ENCODE data around the gene NID2.

Gene NID2

DNA sequence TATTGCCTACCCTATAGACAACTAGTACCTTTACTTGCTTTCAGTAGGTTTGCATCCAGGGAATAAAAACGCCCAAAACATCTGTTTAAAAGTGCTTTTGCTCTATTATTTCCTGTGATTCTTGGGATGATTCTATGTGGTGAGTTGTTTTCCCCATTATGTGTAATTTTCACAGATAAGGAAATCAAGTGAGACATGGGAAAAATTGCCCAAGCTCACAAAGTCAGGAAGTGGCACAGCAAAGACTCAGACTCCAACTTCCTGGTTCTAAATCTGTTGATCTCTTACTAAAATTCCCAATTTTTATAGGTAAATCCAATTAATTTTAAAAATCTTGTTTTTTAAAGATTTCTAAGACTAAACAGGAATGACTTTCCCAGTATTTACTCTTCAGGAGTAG is 39.0 kb downstream of the NID2 start:
- in situ Hi-C loops (cut with MboI; ENCODE audit: low sequenced_read_pairs) = no loop called here

GRCh38 chr14:52026901-52027300 is 42.0 kb downstream of the NID2 start:
- in situ Hi-C loops (cut with MboI; ENCODE audit: low sequenced_read_pairs) = no loop called here

GRCh38 chr14:52026017-52026660 is 42.7 kb downstream of the NID2 start:
- in situ Hi-C loops (cut with MboI; ENCODE audit: low sequenced_read_pairs) = no loop called here

DNA sequence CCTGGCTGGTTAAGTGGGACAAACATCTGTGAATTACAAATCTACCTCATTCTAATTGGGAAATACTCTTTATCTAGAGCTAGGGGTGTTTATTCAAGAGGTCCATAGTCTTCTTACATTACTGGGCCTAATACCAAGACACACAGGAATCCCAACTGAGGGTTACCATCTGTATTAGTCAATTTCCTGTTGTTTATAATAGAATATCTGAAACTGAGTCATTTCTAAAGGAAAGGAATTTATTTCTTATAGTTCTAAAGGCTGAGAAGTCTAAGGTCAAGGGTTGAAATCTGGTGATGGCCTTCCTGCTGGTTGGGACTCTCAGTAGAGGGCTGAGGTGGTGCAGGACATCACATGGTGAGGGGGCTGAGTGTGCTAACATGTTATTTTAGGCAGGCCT is 43.5 kb downstream of the NID2 start:
- in situ Hi-C loops (cut with MboI; ENCODE audit: low sequenced_read_pairs) = no loop called here

DNA sequence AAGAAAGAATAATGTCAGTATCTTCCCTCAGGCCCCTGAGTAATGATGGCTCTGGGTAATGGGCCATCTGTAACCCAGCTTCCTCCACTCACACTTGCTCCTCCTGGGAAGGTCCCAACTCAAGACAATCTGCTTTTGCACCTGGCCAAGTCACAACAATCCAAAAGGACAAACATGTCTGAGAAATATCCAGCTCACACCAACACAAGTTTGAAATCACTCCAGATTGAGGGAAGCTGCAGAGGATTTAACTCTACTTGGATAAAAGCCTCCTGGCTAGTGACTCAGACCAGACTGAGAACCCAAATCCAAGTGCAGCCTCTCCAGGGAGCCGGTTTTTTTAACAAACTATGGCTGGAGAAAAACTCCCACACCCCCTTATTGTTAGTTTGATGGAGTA is 45.3 kb downstream of the NID2 start:
- in situ Hi-C loops (cut with MboI; ENCODE audit: low sequenced_read_pairs) = no loop called here

- in situ Hi-C loops (cut with MboI; ENCODE audit: low sequenced_read_pairs) = no loop called here
Observed at GRCh38 chr14:52021957-52022600, 46.8 kb downstream of the NID2 start.

- in situ Hi-C loops (cut with MboI; ENCODE audit: low sequenced_read_pairs) = no loop called here
Observed at GRCh38 chr14:52020866-52021717, 47.8 kb downstream of the NID2 start.

DNA sequence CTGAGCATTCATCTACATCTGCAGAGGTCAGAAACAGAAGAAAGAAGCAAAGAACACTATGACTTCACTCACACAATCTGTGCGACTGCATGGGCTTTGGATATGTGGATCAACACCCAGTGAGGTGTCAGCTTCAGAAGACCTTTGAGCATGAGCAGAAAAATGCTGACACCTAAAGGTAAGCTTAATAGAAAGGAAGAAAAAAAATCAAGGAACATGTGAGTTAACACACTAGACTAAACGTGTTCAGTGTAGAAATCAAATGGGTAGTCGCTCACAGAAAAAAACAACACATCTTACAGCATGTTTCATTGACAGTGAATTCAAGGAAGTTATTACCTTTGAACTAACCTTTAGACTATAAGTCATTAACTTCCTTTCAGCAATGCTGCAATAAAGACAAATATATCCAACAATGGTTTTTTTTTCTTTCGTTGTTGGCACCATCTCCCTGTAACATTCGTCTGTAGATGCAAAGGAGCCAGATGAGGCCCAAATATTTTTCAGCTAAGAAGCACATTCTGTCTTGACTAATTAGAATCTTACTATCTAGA is 48.6 kb downstream of the NID2 start:
- in situ Hi-C loops (cut with MboI; ENCODE audit: low sequenced_read_pairs) = no loop called here

DNA sequence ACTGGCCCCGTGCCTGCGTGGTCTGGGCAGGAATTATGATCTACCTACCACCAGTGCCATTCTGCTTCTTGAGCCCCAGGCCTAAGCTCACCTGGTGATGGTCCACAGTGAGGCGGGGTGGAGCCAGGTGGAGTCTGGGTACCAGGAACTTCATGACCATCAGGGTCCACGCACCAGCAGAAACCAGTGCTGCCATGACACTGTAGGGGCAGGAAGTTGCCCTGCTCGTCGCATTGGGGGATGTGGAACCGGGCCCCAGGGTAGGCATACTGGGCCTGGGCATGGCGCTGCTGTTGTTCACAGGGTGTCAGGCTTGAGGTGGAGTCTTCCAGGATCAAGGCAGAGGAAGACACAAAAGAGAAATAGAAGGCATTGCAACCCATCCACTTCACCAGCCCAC is 49.9 kb downstream of the NID2 start:
- in situ Hi-C loops (cut with MboI; ENCODE audit: low sequenced_read_pairs) = no loop called here

DNA sequence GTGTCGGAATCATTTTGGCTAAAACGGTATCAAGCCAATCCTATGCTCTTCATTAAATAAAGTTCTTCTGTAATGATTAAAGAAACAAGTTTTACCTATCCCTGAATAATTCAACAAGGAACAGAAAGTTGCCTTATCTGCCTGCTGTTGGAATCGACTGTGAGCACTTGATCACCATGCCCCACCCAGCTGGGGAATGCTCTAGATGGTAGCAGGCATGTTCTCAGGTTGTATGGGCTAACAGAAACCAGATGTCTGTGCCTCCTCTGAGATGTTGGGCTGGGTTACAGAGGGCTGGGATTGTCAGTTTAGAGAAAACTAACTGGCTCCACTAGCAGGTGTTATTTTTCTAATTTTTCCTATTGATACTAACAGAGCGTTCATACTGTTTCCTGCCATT is 50.6 kb downstream of the NID2 start:
- in situ Hi-C loops (cut with MboI; ENCODE audit: low sequenced_read_pairs) = no loop called here

- in situ Hi-C loops (cut with MboI; ENCODE audit: low sequenced_read_pairs) = no loop called here
Observed at GRCh38 chr14:52015411-52016030, 53.3 kb downstream of the NID2 start.

GRCh38 chr14:52014601-52015267 is 54.1 kb downstream of the NID2 start:
- in situ Hi-C loops (cut with MboI; ENCODE audit: low sequenced_read_pairs) = no loop called here

- in situ Hi-C loops (cut with MboI; ENCODE audit: low sequenced_read_pairs) = no loop called here
Observed at GRCh38 chr14:52013984-52014600, 54.8 kb downstream of the NID2 start.

GRCh38 chr14:52012635-52013034 is 56.2 kb downstream of the NID2 start:
- in situ Hi-C loops (cut with MboI; ENCODE audit: low sequenced_read_pairs) = no loop called here

- in situ Hi-C loops (cut with MboI; ENCODE audit: low sequenced_read_pairs) = no loop called here
Observed at GRCh38 chr14:52011523-52011922, 57.3 kb downstream of the NID2 start.

DNA sequence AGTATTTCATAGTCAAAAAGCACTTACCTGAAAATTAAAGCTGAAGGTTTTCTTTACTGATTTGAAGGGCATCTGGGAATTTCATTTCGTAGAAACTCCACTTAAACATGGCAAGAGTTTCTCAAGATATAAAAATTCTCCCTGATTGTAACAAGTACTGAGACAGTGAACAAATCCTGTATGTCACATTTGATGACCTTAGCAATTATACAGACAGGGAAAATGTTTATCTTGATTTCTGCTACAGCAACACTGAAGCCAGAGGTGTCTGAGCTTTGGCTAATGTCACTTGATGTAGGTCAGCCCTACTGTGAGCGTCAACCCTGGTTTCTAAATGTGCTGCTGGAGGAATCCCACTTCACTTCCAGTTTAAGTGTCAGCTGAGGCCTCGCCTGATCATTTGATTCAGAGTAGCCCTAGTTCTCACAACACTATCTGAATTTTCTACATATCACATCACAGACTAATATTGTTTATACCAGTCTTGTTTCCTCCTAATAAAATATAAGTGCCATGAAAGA is 58.6 kb downstream of the NID2 start:
- in situ Hi-C loops (cut with MboI; ENCODE audit: low sequenced_read_pairs) = no loop called here

- in situ Hi-C loops (cut with MboI; ENCODE audit: low sequenced_read_pairs) = no loop called here
Observed at GRCh38 chr14:52008136-52008535, 60.7 kb downstream of the NID2 start.

GRCh38 chr14:52007637-52008036 is 61.2 kb downstream of the NID2 start:
- in situ Hi-C loops (cut with MboI; ENCODE audit: low sequenced_read_pairs) = no loop called here

GRCh38 chr14:52007211-52007610 is 61.6 kb downstream of the NID2 start:
- in situ Hi-C loops (cut with MboI; ENCODE audit: low sequenced_read_pairs) = no loop called here

DNA sequence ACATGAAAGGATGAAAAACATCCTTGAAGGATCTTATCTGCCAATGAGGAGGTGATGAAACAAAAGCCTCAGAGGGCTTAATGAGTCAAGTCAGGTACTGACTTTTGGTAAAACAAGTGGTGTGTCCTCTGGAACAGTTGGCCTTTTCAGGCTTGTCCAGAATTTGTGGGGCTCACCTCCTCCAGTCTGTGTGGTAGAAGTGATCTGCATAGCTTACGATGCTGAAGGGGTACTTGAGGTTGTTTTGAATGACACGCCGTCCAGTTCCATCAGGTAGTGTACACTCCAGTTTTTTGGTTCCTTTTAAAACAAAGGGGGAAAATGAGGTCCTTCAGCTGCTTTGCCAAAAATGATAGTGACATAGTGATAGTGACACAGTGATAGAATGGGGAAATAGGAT is 62.5 kb downstream of the NID2 start:
- in situ Hi-C loops (cut with MboI; ENCODE audit: low sequenced_read_pairs) = no loop called here
